Peyer's patch (tissue), 4 donors: ENCODE data around the gene SDF4. TPM values are rescaled to one million over a fixed set of nuclear protein-coding genes. Genes with fewer than 3 reads are reported as not detected.
A peak's percentile ranks its signal among the peaks of the same experiment; 100 is the strongest.

Source experiments
- DNase-seq, 3 donors: peaks; one replicate each; pipeline ENCODE4 v3.0.0-alpha.2; 2017 to 2019
- H3K27ac ChIP-seq, 4 donors: fragments of 200-600 bp; sonication (generic); one replicate each; pipeline ENCODE4 v1.5.1; 2016 to 2019
- H3K27me3 ChIP-seq, 2 donors: fragments of 200-600 bp; sonication (generic); one replicate each; pipeline ENCODE4 v1.5.1; 2019
- H3K36me3 ChIP-seq, 3 donors: fragments of 200-600 bp; sonication (generic); one replicate each; pipeline ENCODE4 v1.5.1; 2016 to 2019
- H3K4me1 ChIP-seq, 4 donors: fragments of 200-600 bp; sonication (generic); one replicate each; pipeline ENCODE4 v1.5.1; 2016 to 2019
- H3K4me3 ChIP-seq, 4 donors: fragments of 200-600 bp; sonication (generic); 1 replicate in 3 of 4; 2 replicates in 1 of 4; pipeline ENCODE4 v1.5.1; 2016 to 2019; ENCODE audit warnings: mild to moderate bottlenecking in 1 of 4
- H3K9me3 ChIP-seq, 4 donors: fragments of 200-600 bp; sonication (generic); one replicate each; pipeline ENCODE4 v1.5.1; 2016 to 2019; ENCODE audit warnings: mild to moderate bottlenecking in 1 of 4
- CTCF ChIP-seq, 6 experiments: fragments of 450-650 bp in 4 of 6; fragments of 200-600 bp in 2 of 6; sonication (generic) in 1 of 6; IDR thresholded peaks; one replicate each; pipeline ENCODE4 v1.5.1; 2017 to 2019; ENCODE audit warnings: antibody characterized with exemption in 6 of 6, mild to moderate bottlenecking in 3 of 6, moderate library complexity in 1 of 6
- POLR2A ChIP-seq, 2 donors: fragments of 450-650 bp; IDR thresholded peaks; one replicate each; pipeline ENCODE4 v1.5.1; 2017; ENCODE audit warnings: antibody characterized with exemption in 2 of 2, mild to moderate bottlenecking in 2 of 2, moderate library complexity in 2 of 2
- total RNA-seq, 4 donors: library from RNA; depleted of rRNA; stranded (reverse); fragments of >200 nt; gene quantifications; one replicate each; pipeline ENCODE4 v1.1.0, GENCODE V29; 2016

SDF4 gene
- total RNA-seq, 4 donors from 2014 or later, result 88.3 to 280 (median 177) TPM

GRCh38 chr1:1274931-1275431 lies 43.2 kb upstream of the SDF4 start:
- Histone ChIP-seq H3K27ac (no peak overlapping the region), H3K4me3 (no peak overlapping the region), H3K27me3 (no peaks in the 10 kb centered on the region), H3K9me3 (no peaks in the 10 kb centered on the region), H3K36me3 (no peaks in the 10 kb centered on the region), H3K4me1 (peaks cover 5 to 47% (median 28%) of the 10 kb centered on the region in 4 donors)
- DNase-seq, result no peak
- no peak for TF ChIP-seq POLR2A (IDR thresholded peaks at IDR 0.05)
- no peak for TF ChIP-seq CTCF (IDR thresholded peaks at IDR 0.05)

GRCh38 chr1:1274299-1274930 lies 42.6 kb upstream of the SDF4 start:
- H3K4me3 ChIP-seq, result peak overlapping the region; percentile 85 to 97 (median 94)
- no peak for TF ChIP-seq CTCF (IDR thresholded peaks at IDR 0.05)
- TF ChIP-seq POLR2A (IDR thresholded peaks at IDR 0.05), result no peak
- H3K27me3 ChIP-seq, result no peaks in the 10 kb centered on the region
- H3K4me1 ChIP-seq, result peaks cover 5 to 50% (median 28%) of the 10 kb centered on the region in 4 donors
- peak overlapping the region; percentile 83 to 91 (median 86) for H3K27ac ChIP-seq
- no peak for DNase-seq
- H3K9me3 ChIP-seq, result no peaks in the 10 kb centered on the region
- no peaks in the 10 kb centered on the region for H3K36me3 ChIP-seq

GRCh38 chr1:1273512-1274298 lies 41.9 kb upstream of the SDF4 start, which contains the start of gene UBE2J2:
TSS of gene UBE2J2 (minus strand) at chr1:1273854. CDS start at chr1:1267992, 5,862 bp downstream.
- DNase-seq, result peak; percentile 91 to 97 (median 96)
- peak within 1 kb of the TSS; percentile 83 to 91 (median 86) for H3K27ac ChIP-seq
- H3K27me3 ChIP-seq, result no peaks in the 10 kb centered on the region
- peaks cover 0 to 2% (median 0%) of the 10 kb centered on the region in 3 donors for H3K36me3 ChIP-seq
- peaks cover 5 to 48% (median 28%) of the 10 kb centered on the region in 4 donors for H3K4me1 ChIP-seq
- TF ChIP-seq CTCF (IDR thresholded peaks at IDR 0.05) (no peak), POLR2A (IDR thresholded peaks at IDR 0.05) (peak; percentile 7 to 72)
- peak within 1 kb of the TSS; percentile 85 to 97 (median 94) for H3K4me3 ChIP-seq
- H3K9me3 ChIP-seq, result no peaks in the 10 kb centered on the region

GRCh38 chr1:1273209-1273511 lies 41.4 kb upstream of the SDF4 start:
- no peak for TF ChIP-seq POLR2A (IDR thresholded peaks at IDR 0.05)
- no peak for TF ChIP-seq CTCF (IDR thresholded peaks at IDR 0.05)
- DNase-seq, result no peak
- Histone ChIP-seq H3K27ac (peak overlapping the region; percentile 83 to 91 (median 86)), H3K36me3 (peaks cover 0 to 8% (median 0%) of the 10 kb centered on the region in 3 donors), H3K4me1 (peaks cover 5 to 42% (median 28%) of the 10 kb centered on the region in 4 donors), H3K9me3 (no peaks in the 10 kb centered on the region), H3K27me3 (no peaks in the 10 kb centered on the region), H3K4me3 (peak overlapping the region; percentile 85 to 97 (median 94))

- H3K27me3 ChIP-seq, result no peaks in the 10 kb centered on the region
- H3K9me3 ChIP-seq, result no peaks in the 10 kb centered on the region
- H3K4me3 ChIP-seq, result peak overlapping the region; percentile 85 to 97 (median 94)
- DNase-seq, result peak in 2 of 3 donors; percentile 84 to 87
- H3K36me3 ChIP-seq, result peaks cover 0 to 13% (median 0%) of the 10 kb centered on the region in 3 donors
- peaks cover 5 to 40% (median 28%) of the 10 kb centered on the region in 4 donors for H3K4me1 ChIP-seq
- H3K27ac ChIP-seq, result peak overlapping the region; percentile 83 to 91 (median 86)
- TF ChIP-seq POLR2A (IDR thresholded peaks at IDR 0.05) (peak; percentile 84 to 90), CTCF (IDR thresholded peaks at IDR 0.05) (peak in 1 of 6 experiments; percentile 10)
These were observed 40.8 kb upstream of the SDF4 start for GRCh38 chr1:1272341-1273208.
